HepG2 (cell line): Measurements from ENCODE around the gene SYNJ2. TPM values are rescaled to one million over a fixed set of nuclear protein-coding genes. Genes with fewer than 3 reads are reported as not detected.

Experiments used
- BRCA1 ChIP-seq: sonication (generic); formaldehyde crosslinking; IDR thresholded peaks from 2 replicates; pipeline ENCODE4 v1.4.0; 2020; ENCODE audit warnings: missing genetic modification reagents
- EED ChIP-seq: sonication (generic); formaldehyde crosslinking; IDR thresholded peaks from 2 replicates; pipeline ENCODE4 v1.5.0; 2020; ENCODE audit warnings: mild to moderate bottlenecking, missing genetic modification reagents
- KMT2A ChIP-seq: sonication (generic); formaldehyde crosslinking; IDR thresholded peaks from 2 replicates; pipeline ENCODE4 v1.4.0; 2020; ENCODE audit warnings: missing genetic modification reagents
- MLLT10 ChIP-seq: sonication (generic); formaldehyde crosslinking; IDR thresholded peaks from 2 replicates; pipeline ENCODE4 v1.4.0; 2020; ENCODE audit warnings: missing genetic modification reagents
- NR3C1 ChIP-seq: sonication (generic); formaldehyde crosslinking; IDR thresholded peaks from 2 replicates; pipeline ENCODE4 v1.4.0; 2020; ENCODE audit warnings: missing genetic modification reagents
- RBAK ChIP-seq: sonication (generic); formaldehyde crosslinking; IDR thresholded peaks from 2 replicates; pipeline ENCODE4 v1.5.1; 2020; ENCODE audit warnings: mild to moderate bottlenecking, missing genetic modification reagents
- SPEN ChIP-seq: sonication (generic); formaldehyde crosslinking; IDR thresholded peaks from 2 replicates; pipeline ENCODE4 v1.5.1; 2020; ENCODE audit warnings: low read depth, mild to moderate bottlenecking, missing genetic modification reagents
- TAF1 ChIP-seq: sonication (generic); formaldehyde crosslinking; IDR thresholded peaks from 2 replicates; pipeline ENCODE4 v1.4.0; 2020; ENCODE audit warnings: missing genetic modification reagents
- YEATS2 ChIP-seq: sonication (generic); formaldehyde crosslinking; IDR thresholded peaks from 2 replicates; pipeline ENCODE4 v1.4.0; 2020; ENCODE audit warnings: missing genetic modification reagents, borderline replicate concordance
- ZMYM4 ChIP-seq: sonication (generic); formaldehyde crosslinking; IDR thresholded peaks from 2 replicates; pipeline ENCODE4 v1.8.1; 2023; ENCODE audit warnings: mild to moderate bottlenecking, missing genetic modification reagents
- ZNF296 ChIP-seq: sonication (generic); formaldehyde crosslinking; conservative IDR thresholded peaks from 2 replicates; pipeline ENCODE4 v1.5.0; 2020; ENCODE audit warnings: mild to moderate bottlenecking, missing genetic modification reagents
- ZNF451 ChIP-seq: sonication (generic); formaldehyde crosslinking; IDR thresholded peaks from 2 replicates; pipeline ENCODE4 v1.5.0; 2020; ENCODE audit warnings: mild to moderate bottlenecking, missing genetic modification reagents
- polyA plus RNA-seq, 8 experiments: library from polyadenylated mRNA; depleted of rRNA in 3 of 8; stranded (reverse) in 7 of 8; unstranded in 1 of 8; fragments of >200 nt; fragmentation: Illumina TruSeq in 4 of 8; extraction: Trizol in 4 of 8; gene quantifications; 2 replicates each; pipeline versions ENCODE4 v1.2.1 to v1.2.3, GENCODE V29; 2011 to 2016; ENCODE audit warnings: low read depth in 4 of 8, missing spikeins in 1 of 8, mixed read lengths in 1 of 8; ENCODE audit not compliant: insufficient read depth in 1 of 8
- total RNA-seq, 5 experiments: library from RNA; depleted of rRNA; stranded (reverse); fragments of >200 nt; fragmentation: Illumina TruSeq; extraction: Trizol; gene quantifications; 2 replicates each; pipeline ENCODE4 v1.2.3, GENCODE V29; 2016; ENCODE audit warnings: low read depth in 1 of 5
- TF ChIP-seq, protein P1 (sequence below): fragments of 450-650 bp; IDR thresholded peaks from 2 replicates; pipeline ENCODE4 v1.6.1; 2017; ENCODE audit warnings: mild to moderate bottlenecking
- TF ChIP-seq, protein P2 (sequence below): sonication (generic); formaldehyde crosslinking; IDR thresholded peaks from 2 replicates; pipeline ENCODE4 v1.5.0; 2020; ENCODE audit warnings: mild to moderate bottlenecking, missing genetic modification reagents
- TF ChIP-seq, protein P3 (sequence below): sonication (generic); formaldehyde crosslinking; IDR thresholded peaks from 2 replicates; pipeline ENCODE4 v1.4.0; 2020; ENCODE audit warnings: mild to moderate bottlenecking, missing genetic modification reagents
- TF ChIP-seq, protein P4 (sequence below): sonication (generic); formaldehyde crosslinking; IDR thresholded peaks from 2 replicates; pipeline ENCODE4 v1.9.0; 2021; ENCODE audit warnings: missing genetic modification reagents, borderline replicate concordance
- TF ChIP-seq, protein P5 (sequence below): IDR thresholded peaks from 2 replicates; pipeline ENCODE4 v1.6.1; 2016; ENCODE audit warnings: mild to moderate bottlenecking, missing biosample characterization, missing genetic modification reagents
- TF ChIP-seq, protein P6 (sequence below): IDR thresholded peaks from 2 replicates; pipeline ENCODE4 v1.6.1; 2016; ENCODE audit warnings: missing genetic modification reagents, missing compliant biosample characterization

Gene SYNJ2
- total and polyA plus RNA-seq, 2 of the 13 experiments (the other 11 are each of a cell fraction or from before 2014, with no cell fraction given): 39.1 to 57.6 TPM

DNA sequence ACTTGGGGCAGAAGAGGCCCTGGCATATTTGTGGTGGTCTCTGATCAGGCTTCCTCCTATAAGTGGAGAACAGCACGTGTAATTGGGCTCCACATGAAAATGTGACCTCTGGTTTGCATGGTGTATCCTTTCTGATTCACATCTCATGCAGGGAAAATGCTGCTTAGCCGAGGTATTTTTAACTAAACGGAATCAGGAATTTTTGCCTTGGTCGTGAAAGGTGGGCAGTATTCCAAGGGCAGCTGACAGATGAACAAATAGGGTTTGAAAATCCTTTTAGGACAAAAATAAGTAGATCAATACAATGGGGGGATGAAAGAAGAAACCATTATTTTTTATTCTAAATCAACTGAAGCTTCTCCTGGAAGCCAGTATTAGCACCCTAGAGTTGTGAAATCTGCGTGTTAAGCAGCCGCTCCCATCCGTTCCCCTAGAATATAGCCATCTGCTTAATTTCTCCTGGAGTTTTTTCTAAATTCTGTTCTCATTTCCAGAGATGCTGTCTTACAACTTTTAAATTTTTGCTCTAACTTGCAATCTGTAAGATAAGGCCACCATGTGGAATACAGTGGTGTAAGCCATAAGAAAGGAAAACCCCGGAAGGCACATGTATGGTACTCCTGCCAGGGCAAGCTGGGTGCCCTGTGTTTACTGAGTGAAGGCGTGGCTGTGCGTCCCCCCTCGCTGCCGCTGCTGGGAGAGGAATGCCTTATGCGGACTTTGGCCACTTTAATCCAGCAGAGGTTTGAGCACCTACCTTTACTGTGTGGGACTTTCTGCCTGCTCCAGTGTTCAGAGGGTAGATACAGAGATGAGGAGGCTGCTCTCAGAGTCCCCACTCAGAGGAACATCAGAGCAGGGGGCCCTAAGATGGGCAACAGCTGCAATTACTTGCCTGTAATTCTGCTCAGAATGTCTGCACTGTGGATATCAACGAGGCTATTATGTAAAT lies 52.4 kb downstream of the SYNJ2 start (continued):
- peak; percentile 42; the same call in 1 of the 2 replicates for TF ChIP-seq BRCA1 (CRISPR knock-in tag)
- TF ChIP-seq YEATS2: no peak; the same call in 1 of the 2 replicates
- TF ChIP-seq ZNF451: 0 out of 2 replicates have a peak, but pooled peaks have one; percentile 18
- TF ChIP-seq SPEN (CRISPR knock-in tag): peak; percentile 72; the same call in 1 of the 2 replicates
- TF ChIP-seq ZNF296 (CRISPR knock-in tag): no peak
- TF ChIP-seq EED (CRISPR knock-in tag): no peak
- TF ChIP-seq, protein P1, sequence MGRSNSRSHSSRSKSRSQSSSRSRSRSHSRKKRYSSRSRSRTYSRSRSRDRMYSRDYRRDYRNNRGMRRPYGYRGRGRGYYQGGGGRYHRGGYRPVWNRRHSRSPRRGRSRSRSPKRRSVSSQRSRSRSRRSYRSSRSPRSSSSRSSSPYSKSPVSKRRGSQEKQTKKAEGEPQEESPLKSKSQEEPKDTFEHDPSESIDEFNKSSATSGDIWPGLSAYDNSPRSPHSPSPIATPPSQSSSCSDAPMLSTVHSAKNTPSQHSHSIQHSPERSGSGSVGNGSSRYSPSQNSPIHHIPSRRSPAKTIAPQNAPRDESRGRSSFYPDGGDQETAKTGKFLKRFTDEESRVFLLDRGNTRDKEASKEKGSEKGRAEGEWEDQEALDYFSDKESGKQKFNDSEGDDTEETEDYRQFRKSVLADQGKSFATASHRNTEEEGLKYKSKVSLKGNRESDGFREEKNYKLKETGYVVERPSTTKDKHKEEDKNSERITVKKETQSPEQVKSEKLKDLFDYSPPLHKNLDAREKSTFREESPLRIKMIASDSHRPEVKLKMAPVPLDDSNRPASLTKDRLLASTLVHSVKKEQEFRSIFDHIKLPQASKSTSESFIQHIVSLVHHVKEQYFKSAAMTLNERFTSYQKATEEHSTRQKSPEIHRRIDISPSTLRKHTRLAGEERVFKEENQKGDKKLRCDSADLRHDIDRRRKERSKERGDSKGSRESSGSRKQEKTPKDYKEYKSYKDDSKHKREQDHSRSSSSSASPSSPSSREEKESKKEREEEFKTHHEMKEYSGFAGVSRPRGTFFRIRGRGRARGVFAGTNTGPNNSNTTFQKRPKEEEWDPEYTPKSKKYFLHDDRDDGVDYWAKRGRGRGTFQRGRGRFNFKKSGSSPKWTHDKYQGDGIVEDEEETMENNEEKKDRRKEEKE: no peak
- TF ChIP-seq NR3C1 (CRISPR knock-in tag): no peak
- TF ChIP-seq MLLT10: no peak; the same call in 1 of the 2 replicates
- TF ChIP-seq, protein P2, sequence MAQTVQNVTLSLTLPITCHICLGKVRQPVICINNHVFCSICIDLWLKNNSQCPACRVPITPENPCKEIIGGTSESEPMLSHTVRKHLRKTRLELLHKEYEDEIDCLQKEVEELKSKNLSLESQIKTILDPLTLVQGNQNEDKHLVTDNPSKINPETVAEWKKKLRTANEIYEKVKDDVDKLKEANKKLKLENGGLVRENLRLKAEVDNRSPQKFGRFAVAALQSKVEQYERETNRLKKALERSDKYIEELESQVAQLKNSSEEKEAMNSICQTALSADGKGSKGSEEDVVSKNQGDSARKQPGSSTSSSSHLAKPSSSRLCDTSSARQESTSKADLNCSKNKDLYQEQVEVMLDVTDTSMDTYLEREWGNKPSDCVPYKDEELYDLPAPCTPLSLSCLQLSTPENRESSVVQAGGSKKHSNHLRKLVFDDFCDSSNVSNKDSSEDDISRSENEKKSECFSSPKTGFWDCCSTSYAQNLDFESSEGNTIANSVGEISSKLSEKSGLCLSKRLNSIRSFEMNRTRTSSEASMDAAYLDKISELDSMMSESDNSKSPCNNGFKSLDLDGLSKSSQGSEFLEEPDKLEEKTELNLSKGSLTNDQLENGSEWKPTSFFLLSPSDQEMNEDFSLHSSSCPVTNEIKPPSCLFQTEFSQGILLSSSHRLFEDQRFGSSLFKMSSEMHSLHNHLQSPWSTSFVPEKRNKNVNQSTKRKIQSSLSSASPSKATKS (CRISPR knock-in tag): peak; percentile 86; the same call in 1 of the 2 replicates
- TF ChIP-seq ZMYM4 (CRISPR knock-in tag): peak; percentile 86
- TF ChIP-seq, protein P3, sequence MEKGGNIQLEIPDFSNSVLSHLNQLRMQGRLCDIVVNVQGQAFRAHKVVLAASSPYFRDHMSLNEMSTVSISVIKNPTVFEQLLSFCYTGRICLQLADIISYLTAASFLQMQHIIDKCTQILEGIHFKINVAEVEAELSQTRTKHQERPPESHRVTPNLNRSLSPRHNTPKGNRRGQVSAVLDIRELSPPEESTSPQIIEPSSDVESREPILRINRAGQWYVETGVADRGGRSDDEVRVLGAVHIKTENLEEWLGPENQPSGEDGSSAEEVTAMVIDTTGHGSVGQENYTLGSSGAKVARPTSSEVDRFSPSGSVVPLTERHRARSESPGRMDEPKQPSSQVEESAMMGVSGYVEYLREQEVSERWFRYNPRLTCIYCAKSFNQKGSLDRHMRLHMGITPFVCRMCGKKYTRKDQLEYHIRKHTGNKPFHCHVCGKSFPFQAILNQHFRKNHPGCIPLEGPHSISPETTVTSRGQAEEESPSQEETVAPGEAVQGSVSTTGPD (CRISPR knock-in tag): no peak
- TF ChIP-seq, protein P4, sequence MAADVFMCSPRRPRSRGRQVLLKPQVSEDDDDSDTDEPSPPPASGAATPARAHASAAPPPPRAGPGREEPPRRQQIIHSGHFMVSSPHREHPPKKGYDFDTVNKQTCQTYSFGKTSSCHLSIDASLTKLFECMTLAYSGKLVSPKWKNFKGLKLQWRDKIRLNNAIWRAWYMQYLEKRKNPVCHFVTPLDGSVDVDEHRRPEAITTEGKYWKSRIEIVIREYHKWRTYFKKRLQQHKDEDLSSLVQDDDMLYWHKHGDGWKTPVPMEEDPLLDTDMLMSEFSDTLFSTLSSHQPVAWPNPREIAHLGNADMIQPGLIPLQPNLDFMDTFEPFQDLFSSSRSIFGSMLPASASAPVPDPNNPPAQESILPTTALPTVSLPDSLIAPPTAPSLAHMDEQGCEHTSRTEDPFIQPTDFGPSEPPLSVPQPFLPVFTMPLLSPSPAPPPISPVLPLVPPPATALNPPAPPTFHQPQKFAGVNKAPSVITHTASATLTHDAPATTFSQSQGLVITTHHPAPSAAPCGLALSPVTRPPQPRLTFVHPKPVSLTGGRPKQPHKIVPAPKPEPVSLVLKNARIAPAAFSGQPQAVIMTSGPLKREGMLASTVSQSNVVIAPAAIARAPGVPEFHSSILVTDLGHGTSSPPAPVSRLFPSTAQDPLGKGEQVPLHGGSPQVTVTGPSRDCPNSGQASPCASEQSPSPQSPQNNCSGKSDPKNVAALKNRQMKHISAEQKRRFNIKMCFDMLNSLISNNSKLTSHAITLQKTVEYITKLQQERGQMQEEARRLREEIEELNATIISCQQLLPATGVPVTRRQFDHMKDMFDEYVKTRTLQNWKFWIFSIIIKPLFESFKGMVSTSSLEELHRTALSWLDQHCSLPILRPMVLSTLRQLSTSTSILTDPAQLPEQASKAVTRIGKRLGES (CRISPR knock-in tag): no peak
- no peak for TF ChIP-seq TAF1 (CRISPR knock-in tag)
- no peak for TF ChIP-seq RBAK (CRISPR knock-in tag)
- TF ChIP-seq, protein P5, sequence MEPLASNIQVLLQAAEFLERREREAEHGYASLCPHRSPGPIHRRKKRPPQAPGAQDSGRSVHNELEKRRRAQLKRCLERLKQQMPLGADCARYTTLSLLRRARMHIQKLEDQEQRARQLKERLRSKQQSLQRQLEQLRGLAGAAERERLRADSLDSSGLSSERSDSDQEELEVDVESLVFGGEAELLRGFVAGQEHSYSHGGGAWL (CRISPR knock-in tag): peak; percentile 68; the same call in 1 of the 2 replicates
- peak; percentile 70; the same call in 1 of the 2 replicates for TF ChIP-seq KMT2A (CRISPR knock-in tag)
- TF ChIP-seq, protein P6, sequence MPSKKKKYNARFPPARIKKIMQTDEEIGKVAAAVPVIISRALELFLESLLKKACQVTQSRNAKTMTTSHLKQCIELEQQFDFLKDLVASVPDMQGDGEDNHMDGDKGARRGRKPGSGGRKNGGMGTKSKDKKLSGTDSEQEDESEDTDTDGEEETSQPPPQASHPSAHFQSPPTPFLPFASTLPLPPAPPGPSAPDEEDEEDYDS: peak; percentile 79; the same call in 1 of the 2 replicates
